GM11168 (cell line): ENCODE measurements around the gene SMNDC1.
"Not testable (repeated sequence)": the region's sequence is repeated elsewhere in the genome, so short reads cannot be mapped to it uniquely, and the experiment has no call there.

ENCODE experiments used
- in situ Hi-C: fragments of 300-500 bp; cut with MboI; formaldehyde crosslinking; loops from one replicate; pipeline ENCODE4 v1.12.0; 2022; ENCODE audit warnings: low sequenced_read_pairs; ENCODE audit not compliant: unreplicated experiment

The SMNDC1 gene

DNA sequence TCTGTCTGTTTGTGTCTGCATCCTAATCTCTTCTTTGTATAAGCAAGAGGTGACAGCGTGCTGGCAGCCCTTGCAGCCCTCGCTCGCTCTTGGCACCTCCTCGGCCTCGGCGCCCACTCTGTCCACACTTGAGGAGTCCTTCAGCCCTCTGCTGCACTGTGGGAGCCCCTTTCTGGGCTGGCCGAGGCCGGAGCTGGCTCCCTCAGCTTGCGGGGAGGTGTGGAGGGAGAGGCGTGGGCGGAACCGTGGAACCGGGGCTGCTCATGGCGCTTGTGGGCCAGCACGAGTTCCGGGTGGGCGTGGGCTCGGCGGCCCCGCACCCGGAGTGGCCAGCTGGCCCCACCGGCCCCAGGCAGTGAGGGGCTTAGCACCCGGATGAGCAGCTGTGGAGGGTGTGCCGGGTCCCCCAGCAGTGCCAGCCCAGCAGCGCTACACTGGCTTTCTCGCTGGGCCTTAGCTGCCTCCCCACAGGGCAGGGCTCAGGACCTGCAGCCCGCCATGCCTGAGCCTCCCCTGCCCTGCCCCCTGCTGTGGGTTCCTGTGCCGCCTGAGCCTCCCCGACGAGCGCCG is 26.6 kb upstream of the SMNDC1 start:
- in situ Hi-C loops, result not testable (repeated sequence)

DNA sequence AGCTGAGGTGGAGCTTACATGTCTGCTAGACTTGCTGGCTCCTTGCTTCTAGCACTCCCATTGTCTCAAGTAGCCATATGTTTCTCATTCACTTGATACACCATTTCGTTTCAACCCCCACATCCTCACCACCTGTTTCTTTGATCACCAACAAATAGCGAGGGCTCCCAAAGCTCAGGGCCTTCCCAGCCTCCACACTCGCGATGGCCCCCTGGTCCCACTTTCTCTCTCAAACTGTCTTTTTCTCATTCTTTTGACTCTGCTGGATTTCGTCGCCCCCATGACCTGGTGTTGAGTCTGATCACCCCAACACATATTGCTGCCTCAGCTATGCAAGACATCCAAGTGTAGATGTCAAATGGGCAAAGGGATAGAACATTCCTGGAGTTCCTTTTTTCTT is 26.0 kb upstream of the SMNDC1 start:
- in situ Hi-C loops, result no loop called here

DNA sequence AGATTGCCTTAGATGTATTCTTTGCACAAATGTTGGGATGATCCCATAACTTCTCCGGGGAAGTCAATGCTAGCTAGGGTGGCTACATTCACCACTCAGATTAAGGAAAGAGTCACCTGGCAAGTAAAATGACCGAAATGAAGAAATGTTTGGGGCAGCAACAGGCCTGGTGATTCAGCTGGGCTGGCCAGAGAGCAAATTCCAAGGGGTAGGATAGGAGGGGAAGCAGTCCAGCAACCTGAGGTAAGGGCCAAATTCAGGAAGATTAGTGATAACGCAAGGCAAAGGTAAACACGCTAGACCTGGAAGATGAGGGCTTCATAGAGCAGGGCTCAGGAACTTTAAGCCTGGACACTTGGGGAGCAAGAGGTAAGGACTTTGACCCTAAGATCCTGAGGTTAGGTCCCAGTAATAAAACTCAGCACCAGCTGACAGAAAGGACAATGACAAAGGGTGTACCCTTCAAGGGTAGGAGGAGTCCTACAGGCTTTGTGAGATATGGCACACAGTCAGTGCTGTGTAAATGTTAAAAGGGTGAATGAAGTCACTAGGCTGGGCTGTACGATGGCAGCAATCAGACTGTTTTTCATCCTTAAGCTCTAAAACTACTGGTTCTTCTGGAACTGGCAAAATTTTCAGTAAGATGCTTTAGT is 22.7 kb upstream of the SMNDC1 start:
- in situ Hi-C loops, result no loop called here

DNA sequence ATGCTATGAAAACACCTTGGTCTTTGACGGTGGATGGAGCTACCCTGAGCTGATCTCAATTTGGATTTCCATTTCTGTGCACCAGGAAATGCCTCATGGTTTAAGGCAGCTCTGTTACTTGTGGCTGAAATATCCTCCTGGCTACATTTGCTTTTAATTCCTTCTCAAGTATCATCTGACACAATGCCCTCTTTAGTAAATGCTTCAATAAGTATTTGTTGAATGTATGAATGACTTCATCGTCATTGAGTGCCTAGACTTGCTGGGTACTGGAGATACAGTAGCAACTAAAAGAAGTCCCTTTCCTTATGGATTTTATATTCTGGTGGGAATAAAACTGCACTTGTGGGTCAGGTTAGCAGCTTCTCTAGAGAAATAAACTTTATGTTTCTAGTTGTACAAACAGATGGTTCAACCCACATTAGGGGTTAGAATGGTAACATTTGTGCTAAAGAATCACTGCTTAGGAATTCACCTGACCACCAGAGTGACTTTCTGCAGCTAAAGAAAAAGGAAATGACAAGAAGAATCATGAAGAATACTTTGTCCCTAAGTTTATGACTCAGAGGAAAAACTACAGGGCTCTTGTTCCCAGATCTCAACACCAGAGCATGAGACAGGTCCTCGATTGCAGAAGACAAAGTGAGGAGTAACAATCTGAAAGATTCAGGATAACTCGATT is 21.8 kb upstream of the SMNDC1 start:
- in situ Hi-C loops, result no loop called here

DNA sequence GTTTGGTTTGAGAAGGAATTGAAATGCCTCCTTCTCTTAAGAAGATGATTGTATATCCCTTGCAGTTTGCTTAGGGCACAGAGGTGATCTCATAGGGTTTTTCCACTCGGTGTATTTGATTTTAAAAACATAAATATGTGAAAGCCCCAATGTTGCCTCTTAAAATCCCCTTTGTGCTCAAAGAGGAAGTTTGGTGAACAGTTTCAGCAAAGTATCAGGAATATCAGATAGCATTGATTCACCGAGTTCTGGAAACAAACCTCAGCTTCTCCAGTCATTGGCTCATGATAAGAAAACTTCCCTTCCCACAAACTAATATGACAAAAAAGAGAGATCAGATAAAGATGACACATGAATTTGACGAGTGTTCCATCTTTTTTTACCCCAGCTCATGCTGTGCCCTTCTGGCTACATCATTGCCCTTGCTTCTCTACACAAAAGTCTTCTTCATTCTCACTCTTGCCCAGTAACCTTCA is 20.1 kb upstream of the SMNDC1 start:
- in situ Hi-C loops, result no loop called here

DNA sequence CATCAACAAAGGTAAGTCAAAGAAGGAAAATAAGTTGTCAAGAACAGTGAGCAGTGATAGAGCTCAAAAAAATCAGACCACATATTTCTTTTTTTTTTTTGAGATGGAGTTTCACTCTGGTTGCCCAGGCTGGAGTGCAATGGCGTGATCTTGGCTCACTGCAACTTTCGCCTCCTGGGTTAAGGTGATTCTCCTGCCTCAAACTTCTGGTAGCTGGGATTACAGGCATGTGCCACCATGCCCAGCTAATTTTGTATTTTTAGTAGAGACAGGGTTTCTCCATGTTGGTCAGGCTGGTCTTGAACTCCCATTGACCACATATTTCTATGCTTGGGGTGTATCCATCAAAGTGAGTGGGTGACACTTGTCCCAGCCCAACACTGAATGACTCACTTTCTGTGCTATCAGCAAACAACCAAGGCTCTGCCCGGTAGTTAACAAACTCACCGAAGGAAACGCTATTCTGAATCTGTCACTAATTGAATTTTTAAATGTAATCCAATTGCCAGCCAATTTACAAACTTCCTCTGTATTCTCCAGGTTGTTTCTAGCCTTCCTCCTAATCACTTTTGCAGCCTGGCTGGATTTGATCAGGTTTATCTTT is 19.6 kb upstream of the SMNDC1 start:
- in situ Hi-C loops, result no loop called here

DNA sequence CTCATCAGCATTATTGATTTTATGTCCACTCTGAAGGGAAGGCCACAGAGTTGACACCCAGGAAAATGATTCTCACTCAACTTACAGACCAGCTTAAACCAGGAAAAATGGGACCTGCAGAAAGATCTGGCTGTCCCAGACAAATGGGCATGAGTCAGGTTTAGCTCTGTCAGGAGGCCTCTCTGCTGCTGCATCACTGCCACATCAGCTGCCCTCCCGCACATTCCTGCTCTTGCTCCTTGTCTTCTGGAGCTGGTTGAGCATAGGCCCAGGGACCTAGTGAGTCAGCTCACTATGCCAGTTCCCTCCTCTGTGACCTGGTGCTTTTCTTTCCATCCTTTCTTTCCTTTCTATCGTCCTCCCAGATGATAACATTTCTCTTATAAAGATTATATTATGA is 18.8 kb upstream of the SMNDC1 start:
- in situ Hi-C loops, result no loop called here

DNA sequence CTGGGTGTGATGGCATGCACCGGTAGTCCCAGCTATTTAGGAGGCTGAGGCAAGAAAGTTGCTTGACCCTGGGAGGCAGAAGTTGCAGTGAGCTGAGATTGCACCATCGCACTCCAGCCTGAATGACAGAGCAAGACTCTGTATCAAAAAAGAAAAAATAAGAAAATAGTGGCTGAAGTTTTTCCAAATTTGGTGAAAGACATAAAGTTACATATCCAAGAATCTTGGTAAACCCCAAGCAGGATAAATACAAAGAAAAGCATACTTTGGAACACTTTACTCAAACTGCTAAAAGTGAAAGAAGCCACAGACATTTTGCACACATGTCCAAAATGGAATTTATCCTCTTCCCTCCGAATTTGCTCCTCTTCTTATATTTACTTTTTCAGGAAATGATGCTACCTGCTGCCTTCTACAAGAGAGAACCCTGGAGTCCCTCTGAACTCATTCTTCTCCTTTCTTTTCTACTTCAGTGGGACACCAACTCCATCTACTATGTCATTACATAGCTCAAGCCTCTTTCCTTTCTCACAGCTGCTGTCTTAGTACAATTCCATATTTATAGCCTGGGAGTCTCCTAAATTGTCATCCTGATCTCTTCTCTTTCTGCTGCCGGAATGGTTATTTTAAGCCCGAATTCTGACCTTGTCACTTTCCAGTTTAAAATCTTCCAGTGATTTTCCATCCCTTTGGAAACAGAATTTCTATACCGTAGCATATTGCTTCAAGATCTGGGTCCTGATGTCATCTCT is 17.3 kb upstream of the SMNDC1 start:
- in situ Hi-C loops, result no loop called here

DNA sequence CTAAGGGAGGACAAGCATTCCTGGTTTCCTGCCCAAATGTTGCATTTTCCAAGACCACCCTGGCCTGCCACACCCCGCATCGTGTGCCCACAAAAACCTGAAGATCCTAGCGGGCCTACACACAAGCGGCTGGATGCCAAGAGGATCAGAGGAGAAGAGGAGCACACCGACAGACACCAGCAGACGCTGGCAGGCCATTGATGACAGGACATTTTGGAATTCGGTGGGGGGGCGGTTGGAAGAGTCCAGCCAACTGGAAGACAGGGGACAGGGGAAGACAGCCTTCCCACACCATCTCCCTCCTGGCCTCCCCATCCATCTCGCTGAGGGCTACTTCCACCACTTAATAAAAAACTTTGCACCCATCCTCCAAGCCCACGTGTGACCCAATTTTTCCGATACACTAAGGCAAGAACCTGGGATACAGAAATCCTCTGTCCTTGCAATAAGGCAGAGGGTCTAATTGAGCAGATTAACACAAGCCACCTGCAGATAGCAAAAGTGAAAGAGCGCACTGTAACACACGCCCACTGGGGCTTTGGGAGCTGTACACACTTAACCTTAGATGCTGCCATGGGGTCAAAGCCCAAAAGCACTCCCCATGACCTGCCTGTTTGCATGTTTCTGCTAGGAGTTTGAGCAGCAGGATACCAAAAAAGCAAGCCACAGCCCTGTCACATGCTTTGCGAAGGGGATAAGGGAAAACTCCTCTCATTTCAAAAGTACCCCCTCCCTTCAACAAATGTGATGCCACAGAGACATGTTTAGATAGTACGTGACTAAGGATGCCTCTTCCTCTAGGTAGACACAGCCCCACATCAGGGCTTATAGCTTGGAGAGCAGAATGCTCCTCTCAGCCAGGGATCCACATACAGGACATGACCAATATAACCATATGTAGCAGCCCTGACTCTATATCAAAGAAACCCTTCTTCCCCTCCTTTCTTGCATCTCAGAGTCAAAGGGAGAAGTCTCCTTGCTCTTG is 13.4 kb upstream of the SMNDC1 start:
- in situ Hi-C loops, result no loop called here

DNA sequence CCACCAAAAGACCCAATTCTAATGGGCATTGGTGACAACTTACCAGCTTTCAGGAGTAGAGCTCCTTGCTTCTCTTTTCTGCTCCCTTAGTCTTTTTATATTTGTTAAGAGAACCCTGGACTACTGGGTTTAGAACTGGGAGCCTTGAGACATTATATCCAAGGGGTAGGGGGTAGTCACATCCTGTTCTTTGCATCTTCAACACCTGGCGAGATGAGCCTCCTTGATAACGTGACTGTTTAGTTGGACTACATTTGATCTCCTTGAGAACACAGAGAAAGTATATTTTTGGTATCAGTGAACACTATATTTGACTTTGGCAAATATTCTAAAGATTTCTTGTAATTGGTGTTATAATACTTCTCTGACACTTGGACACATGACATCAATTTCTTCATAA is 9.0 kb upstream of the SMNDC1 start:
- in situ Hi-C loops, result loop anchor here (5.0 kb wide), 1 partner anchor 234 kb away; no protein-coding TSS in a partner anchor

DNA sequence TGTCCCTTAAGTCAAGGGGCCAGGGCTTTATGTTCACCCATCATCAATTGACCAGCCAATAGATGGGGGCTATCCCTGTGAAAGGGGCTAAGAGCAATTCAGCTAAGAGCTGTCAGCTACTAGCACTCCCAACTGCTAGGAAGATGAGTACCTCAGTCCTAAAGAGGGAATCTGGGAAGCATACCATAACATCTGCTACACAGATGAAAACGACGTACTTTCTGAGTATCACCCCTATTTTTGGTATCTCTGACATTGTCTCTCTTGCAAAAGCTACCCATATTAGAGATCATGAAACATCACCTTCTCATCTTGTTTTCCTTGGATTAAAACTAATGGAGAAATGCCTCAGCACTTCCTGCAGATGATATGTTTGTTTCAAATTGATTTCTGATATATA is 7.5 kb upstream of the SMNDC1 start:
- in situ Hi-C loops, result loop anchor here (5.0 kb wide), 1 partner anchor 235 kb away; no protein-coding TSS in a partner anchor

DNA sequence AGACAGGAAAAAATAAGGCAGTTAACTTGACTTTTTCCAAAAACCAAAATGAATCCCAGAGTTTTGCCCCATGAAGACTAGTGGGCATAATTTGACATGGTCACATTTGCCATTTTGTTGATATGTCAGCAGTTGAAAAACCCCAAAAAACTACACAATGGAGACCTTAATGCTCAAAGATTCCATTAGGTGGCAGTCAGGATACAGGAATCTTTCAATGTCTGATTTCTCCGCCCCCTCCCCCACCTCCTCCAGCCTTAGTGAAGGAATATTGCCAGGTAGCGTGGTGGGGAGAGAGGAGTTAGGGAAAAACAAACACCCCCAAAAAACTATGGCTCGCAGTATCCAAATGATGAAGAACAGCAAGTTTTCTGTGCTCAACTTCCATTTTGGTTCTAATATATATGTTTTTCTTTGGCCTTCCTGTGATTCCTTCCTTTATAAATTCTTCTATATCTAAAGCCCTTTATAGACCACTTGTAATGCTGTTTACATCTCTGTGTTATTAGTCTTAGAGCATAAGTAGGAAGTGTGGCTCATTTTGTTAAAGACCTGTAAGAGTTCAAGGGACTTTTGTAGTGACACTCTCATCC is 6.7 kb upstream of the SMNDC1 start:
- in situ Hi-C loops, result loop anchor here (5.0 kb wide), 1 partner anchor 236 kb away; no protein-coding TSS in a partner anchor

DNA sequence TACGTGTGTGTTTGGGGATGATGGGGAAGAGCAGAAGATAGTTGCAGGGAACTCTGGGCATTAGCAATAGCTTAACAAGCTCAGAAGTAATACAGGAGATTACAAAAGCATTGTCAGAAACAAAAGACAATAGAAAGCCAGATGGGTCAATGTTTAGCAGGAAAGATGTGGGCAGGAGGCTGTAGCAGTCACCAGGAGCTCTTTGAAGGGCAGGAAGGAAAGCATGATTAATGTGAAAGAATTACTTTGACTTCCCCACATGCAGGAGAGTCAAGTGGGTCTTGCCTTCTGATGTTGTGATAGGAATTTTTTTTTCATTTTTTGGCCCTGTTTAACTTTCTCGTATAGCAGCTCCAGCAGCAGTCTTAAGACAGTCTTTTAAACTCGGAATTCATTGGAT is 6.0 kb upstream of the SMNDC1 start:
- in situ Hi-C loops, result loop anchor here (5.0 kb wide), 1 partner anchor 237 kb away; no protein-coding TSS in a partner anchor

DNA sequence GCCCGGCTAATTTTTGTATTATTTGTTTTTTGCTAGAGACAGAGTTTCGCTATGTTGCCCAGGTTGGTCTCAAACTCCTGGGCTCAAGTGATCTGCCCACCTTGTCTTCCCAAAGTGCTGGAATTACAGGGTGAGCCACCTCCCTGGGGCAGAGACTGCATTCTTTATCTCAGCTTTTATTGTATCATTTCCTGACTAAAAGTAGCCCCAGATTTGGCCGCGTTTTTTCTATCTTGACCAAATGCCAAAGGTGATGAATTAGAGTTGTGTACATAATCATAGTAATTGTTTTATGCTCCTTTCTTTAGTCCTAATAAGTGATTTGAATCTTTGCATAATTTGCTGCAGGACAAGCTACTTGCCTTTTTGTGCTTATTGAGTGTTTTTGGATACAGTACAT is 3.1 kb upstream of the SMNDC1 start:
- in situ Hi-C loops, result no loop called here

DNA sequence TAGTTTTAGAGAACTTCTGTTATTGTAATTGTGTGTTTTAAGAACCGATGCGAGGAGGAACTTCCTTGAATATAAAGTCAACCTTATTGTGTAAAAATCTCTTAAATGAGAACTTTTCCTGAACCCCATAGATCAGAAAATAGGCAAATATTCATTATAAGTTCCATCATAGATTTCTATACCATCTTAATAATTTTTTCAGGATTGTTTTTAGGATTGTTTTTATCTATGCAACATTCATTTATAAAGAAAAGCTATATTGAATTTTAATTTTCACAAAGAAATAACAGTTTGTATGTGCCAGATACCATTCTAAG is 1.7 kb upstream of the SMNDC1 start:
- in situ Hi-C loops, result no loop called here

DNA sequence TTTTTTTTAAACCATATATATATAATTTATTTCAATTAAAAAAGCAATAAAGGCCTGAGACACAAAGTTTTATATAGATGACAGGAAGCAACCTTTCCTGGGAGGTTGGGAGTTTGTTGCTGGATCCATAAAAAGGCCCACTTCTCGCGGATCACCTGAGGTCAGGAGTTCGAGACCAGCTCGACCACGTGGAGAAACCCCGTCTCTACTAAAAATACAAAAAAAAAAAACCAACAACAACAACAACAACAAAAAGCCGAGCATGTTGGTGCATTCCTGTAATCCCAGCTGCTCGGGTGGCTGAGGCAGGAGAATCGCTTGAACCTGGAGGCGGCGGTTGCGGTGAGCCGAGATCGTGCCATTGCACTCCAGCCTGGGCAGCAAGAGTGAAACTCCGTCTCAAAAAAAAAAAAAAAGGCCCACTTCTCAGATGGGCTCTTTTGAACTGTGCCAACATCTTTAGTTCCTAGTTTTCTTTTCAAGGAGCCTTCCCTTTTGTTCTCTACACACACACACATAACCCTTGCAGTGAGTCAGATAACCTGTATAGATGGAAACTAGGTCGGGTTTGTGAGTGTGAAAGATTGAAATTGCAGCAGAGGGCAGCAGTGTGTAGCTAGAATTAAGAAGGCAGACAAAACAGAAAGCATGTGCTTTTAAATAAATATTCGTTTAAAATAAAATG is 1.2 kb upstream of the SMNDC1 start:
- in situ Hi-C loops, result no loop called here

DNA sequence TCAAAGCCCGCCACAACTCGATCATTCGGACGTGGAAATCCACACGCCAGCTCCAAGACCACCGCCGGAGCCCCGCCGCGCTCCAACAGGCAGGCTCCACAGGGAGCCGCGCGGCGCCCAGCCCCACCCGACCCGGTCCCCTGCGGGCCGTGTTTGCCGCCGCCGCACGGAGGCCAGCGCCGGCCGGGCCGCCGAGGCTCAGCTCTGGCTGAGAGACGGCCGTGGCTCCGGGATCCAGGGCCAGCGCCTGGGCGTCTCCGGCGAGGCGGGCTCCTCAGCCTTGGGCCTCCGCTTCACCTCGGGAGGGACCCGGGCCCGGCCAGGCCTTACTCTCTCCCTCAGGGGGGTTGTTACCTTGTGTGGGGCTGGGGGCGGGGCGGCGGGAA is 333 bp downstream of the SMNDC1 start:
- in situ Hi-C loops, result no loop called here

DNA sequence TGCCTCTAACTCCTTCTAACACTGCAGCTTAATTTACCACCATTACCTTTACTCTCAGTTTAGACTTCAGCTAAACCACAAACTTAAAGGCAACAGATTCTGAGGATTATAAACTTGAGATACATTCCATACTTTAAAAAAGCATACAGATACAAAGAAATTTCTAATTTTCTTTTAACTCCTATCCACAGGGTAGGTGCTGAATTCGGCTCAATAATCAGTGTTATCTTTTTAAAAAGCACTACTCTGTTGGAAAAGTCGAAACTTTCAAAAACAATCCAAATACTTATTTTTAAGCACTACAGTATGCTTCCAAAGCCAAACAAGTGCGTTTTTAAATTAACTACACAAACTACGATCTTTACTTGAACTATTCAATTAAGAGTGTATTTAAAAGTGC is 1.0 kb downstream of the SMNDC1 start:
- in situ Hi-C loops, result no loop called here
